Measurements from ENCODE around the gene VMP1.

- TF ChIP-seq CTCF (conservative IDR thresholded peaks at IDR 0.05 in 1 of 2, IDR thresholded peaks at IDR 0.05 in 1 of 2; ENCODE audit: extremely low read depth in 1 of 2, insufficient read depth in 1 of 2, low read depth in 1 of 2, low read length in 2 of 2) = no peak
- no peak for TF ChIP-seq EZH2 (IDR thresholded peaks at IDR 0.05; ENCODE audit: borderline replicate concordance, low read length)
Measured at GRCh38 chr17:59802160-59802559, 94.7 kb downstream of the VMP1 start.
